Activated naive CD4-positive, alpha-beta T cell treated with anti-CD3 and anti-CD28 coated beads, Interleukin-2, amount 50 U/mL, for 16 hours (primary cell): ENCODE results near the gene ST6GALNAC5.

Experiments used
- DNase-seq: peaks from one replicate; pipeline ENCODE4 v3.0.0-alpha.2; 2020

The ST6GALNAC5 gene

DNA sequence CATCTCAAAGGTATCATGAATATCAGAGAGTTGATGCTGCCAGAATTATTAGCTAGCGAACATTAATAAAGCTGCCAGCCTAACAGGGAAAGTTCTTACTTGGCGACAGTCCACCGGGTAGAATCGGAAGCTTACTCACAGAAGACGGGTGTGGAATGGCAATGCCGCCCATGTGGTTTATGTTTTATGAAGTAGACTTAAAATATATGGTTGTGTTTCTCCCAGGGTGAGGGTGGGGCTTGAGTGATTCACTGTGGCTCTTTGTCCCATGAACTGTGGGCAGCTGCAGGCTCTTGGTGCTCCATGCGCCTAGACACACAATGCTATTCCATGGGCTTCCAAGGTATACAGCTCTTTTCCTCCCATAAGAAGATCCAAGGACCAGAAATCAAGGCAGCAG, 189.2 kb downstream of the ST6GALNAC5 start:
- no peak for DNase-seq

DNA sequence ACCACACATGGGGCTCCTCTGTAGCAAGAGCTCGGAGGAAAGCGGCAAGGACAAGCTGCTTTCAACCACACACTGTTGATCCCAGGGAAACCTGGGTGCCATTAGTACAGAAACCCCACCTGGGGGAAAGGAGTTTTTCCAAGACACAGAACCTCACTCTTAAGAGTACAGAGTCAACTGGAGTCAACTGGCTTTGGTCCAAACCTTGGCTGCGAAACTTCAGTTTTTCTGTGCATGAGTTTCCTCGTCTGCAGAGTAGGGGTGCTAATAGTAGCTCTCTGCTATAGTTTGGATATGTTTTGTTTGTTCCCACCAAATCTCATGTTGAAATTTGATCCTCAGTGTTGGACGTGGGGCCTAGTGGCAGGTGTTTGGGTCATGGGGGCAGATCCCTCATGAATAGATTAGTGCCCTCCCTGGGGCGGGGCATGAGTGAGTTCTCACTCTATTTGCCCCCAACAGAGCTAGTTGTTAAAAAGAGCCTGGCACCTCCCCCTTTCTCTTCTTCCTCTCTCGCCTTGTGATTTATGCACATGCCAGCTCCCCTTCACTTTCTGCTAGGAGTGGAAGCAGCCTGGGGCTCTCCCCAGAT, 190.8 kb downstream of the ST6GALNAC5 start:
- no peak for DNase-seq

DNA sequence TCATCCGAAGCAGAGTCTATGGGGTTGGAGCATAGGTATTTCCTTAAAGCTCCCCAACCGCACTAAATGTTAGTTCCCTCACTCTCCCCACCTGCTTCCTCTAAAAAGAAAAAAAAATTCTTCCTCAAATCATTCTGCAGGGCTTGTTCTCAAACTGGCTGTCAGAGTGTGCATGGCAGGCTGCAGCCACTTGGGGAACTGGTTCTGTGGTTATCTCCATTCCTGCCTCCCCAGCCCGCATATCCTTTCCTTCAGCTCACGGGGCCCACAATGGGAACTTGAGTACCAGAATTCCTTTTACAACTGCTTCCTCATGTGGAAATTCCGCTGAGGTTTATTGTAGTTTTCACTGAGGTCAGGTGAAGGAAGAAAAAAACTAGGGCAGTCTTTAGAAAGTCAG, 192.7 kb downstream of the ST6GALNAC5 start:
- no peak for DNase-seq

DNA sequence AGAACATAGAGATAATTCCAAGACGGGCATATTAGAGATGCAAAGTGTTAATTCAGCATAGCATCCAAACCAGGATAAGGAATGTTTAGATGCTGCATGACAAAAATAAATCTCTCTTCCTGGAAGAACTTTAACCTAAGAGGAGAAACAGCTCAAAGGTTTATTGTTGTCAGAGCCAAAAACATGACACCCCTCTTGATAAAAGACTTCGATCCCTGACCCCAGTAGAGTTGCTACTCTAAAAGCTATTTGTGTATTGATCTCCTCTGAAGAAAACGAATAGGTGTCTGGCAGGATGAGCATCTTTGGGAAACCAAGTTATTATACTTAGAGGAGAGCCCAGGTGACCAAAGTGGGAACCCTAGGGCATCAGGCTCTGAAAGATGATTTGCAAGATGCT, 193.9 kb downstream of the ST6GALNAC5 start:
- DNase-seq, result no peak

DNA sequence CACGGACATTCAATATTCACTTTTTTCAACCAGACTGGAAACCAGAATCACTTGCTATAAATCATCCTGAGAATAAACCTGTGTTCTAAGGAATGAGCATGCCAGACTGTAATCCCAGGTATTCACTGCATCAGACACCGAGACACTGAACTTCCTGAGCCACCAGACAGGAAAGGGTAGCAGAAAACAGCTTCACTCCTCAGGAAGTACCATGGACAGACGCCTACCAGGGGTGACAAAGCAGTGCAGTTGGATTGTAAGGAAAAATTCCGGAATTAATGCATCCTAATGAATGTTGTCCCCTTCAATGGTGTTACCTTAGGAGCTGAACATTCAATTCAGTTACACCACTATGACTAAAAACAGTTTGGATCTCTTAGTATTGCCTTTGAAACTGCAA, 195.8 kb downstream of the ST6GALNAC5 start:
- no peak for DNase-seq

DNA sequence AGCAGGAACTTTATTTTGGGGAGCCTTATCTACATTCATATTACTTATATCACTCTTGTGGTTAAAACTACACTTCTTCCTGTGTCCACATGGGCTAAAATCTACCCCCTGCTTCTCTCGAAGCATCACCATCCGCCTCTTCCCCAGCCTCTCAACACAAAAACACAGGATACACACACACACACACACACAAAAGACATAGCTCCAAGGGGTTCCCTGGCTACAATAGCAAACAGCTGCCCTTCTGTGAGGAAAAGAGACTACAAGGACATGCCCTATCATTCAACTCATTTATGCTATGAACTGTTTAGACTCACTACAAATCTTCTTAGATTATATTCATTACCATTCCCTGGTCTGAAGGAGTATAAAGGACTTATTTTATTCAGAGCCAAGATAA, 197.0 kb downstream of the ST6GALNAC5 start:
- DNase-seq, result no peak

DNA sequence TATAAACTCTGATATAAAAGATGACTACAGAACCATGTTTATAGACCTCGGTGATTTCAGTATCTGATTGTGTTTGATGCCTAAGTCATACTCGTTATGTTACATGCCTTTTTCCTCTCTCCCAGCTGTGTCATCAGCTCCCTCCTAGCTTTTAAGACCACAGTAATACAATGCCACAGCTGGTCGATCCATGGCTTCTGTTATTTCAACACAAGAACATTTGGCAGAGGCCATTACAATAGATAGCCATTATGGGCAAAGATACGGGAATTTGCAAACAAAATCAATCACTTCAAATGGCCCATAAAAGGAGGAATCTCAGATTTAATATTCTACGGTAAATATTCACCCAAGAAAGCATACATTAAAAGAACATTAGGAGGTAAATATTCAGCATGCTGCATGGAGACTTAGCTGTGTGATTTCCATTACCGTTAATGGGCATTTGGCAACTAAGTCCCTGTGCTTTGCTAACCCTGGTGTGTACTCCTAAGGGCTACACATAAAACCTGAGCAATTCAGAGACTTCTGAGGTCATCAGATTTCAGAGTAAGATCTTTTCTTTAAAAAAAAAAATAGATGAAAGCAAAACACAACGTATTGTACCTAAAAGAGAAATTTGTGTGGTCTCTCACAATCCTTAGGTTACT, 198.5 kb downstream of the ST6GALNAC5 start:
- DNase-seq, result no peak

DNA sequence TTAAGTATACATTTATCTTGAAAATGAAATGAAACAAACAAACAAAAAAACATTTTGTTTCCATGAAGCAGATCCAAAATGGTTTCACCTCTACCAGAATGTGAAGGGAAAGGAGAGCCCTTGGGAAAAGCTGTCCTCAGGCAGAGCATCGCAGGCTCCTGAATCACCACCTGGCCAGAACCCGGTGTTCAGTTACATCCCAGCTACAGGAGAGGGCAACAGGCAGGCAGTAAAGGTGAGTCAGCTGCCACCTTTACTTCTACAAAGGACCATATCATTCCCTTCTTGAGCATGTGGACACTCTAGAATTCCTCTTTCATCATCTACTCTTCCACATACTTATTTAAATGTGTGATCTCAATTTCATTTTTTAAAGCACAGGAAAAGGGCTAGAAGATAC, 200.7 kb downstream of the ST6GALNAC5 start:
- DNase-seq, result no peak

DNA sequence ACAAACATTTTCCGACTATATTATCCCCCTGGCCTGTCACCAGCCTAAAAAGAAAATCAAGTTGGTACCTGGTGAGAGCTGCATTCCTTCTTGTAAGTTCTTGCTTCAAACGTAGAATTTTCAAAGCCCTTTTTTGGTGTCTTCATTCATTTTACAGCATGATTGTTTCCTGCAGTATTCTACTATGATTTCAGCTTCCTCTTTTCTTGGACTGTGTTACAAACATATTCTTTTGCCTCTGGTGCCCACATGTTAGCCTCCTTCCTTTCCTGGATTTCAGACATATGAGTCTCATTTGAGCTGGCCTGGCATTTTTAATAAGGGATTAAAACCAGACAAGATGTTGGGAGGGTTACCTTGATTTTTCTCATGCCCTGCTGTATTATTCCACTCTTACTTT, 209.5 kb downstream of the ST6GALNAC5 start:
- no peak for DNase-seq

DNA sequence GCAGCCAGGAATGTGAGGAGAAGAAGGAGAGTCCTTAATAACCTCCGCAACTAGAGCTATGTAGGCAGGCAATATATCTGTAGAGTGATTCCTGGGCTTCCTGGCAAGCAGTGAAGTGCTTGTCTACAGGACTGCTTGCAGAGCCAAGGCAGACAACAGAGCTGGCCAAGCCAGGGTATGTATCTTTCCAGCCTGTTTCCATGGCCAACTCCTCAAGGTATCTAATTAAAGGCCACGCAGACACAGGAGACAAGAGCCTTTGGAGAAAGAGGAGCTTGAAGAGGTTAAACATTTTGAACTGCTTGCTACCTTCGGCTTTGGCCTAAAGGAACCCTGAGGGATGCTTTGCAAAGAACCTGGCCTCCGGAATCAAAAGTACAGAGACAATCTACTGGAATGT, 214.6 kb downstream of the ST6GALNAC5 start:
- no peak for DNase-seq

DNA sequence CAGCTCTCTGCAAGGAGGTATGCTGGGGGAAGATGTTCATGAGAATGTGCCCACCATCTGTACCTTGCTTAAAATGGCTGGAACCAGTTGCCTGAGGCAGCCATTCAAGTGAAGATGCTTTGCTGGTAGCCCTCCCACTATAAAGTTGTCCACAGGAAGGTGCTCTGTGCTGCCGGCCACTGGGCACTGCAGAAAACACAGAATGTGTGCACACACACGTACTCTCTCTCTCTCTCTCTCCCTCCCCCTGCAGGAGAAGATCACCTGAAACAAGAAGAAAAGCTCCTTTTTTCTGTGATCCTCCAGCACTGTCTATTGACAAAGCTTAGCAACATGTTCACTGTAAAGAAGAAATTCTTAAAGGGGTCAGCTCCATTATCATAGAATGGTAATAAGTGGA, 217.2 kb downstream of the ST6GALNAC5 start:
- no peak for DNase-seq

DNA sequence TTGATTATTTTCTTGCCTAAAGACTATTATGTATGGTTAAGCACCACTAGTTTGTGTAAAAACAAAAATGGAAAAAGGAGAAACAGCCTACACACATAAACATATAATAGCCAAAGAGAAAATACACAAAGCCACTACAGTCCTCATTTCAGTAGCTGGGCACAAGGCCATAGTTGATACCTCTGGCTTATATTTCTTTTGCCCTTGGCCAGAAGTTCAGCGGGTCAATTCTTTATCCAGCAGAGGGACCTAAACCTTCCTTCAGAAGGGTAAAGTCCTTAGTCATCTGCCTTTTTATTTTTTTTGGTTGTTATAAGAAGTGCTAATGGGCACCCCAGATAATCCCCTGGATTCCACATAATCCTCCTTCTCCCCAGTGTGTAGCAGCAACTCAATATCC, 217.8 kb downstream of the ST6GALNAC5 start:
- no peak for DNase-seq

DNA sequence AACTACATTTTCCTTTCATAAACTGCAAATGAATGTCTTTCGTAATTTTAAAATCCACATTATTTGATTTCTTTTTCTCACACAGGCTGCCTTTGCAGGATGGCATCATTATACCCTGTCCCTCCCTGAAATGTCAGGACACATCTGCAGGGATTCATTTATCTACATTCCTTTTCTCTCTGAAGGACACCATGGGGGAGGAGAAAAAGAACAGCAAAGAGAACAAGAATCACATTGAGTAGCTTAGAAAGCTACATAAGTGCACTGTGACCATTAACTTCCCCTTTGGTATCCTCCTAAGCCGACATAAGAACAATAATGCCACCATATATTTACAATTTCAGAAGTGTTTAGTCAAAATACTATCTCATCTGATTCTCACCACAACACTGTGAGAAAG, 222.5 kb downstream of the ST6GALNAC5 start:
- DNase-seq, result no peak

DNA sequence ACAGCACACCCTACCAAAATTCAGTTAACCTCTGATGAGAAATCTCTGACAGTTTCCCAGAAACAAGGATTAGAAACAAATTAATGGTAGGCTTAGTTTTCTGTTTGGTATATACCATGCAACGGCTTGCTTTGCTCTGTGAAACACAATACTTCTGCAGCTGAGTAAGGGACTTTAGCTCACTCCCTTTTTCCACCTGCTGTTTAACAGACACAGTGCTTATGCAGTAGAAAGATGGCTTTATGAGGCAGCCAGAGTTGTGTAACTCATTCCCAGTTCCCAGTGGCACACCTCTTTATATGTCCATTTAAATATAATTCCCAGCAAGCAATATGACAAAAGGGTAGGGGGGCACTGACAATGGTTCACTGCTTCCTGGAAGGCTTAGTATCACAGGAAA, 228.0 kb downstream of the ST6GALNAC5 start:
- DNase-seq, result no peak

DNA sequence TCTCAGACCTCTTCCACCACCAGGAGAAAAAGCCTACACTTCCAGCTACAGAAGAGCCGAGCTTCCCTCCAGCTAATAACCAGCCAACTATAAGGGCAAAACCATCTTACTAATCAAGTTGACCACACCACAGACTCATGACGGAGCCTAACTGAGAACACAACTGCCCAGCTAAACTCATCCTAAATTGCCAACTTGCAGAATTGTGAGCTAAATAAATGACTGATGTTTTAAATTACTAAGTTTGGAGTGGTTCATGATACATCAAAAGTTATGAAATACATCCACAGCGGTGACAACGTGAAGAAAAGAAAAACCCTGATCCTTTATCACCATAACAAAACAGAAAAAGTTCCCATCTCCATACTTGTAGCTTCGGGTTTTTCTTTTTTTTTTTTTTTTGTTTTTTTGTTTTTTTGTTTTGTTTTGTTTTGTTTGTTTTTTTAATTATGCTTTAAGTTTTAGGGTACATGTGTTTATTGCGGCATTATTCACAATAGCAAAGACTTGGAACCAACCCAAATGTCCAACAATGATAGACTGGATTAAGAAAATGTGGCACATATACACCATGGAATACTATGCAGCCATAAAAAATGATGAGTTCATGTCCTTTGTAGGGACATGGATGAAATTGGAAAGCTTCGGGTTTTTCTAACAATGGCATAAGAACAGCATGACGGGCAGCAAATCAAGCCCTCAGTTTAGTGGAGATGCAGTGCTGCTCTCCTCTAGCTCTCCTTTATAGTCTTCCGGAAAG, 229.4 kb downstream of the ST6GALNAC5 start:
- no peak for DNase-seq

DNA sequence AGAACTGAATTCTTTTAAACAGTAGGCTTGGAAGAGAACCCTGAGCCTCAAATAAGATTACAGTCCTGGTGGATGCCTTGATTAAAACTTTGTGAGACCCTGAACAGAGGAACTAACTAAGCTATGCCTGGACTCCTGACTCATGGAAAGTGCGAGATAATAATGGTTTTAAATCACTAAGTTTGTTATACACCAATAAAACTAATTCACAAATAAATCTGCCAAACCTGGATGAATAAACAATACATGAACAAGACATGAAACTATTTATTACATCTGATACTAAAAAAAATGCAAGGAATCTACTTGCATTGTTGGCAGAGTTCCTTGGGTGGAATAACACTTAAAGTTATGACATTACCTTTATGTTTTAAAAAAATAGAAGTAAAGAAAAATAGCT, 233.6 kb downstream of the ST6GALNAC5 start:
- DNase-seq, result no peak

DNA sequence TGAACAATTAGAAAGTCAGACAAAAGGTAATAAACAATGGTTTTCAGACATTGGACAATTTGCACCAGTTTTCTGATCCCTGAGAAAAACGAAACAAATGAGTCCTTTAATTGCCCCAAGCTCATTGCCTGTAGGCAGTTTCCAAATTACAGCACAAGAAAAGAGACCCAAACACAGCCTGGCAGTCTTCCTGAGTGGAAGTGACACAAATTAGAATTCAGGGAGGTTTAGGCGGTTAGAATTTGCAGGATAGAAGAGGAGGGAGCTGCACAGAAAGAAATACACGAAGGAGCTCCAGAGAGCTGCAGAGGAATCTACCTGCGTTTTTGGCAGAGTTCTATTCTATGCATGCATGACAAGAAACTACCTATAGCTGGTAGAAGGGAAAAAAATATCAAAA, 236.2 kb downstream of the ST6GALNAC5 start:
- no peak for DNase-seq

DNA sequence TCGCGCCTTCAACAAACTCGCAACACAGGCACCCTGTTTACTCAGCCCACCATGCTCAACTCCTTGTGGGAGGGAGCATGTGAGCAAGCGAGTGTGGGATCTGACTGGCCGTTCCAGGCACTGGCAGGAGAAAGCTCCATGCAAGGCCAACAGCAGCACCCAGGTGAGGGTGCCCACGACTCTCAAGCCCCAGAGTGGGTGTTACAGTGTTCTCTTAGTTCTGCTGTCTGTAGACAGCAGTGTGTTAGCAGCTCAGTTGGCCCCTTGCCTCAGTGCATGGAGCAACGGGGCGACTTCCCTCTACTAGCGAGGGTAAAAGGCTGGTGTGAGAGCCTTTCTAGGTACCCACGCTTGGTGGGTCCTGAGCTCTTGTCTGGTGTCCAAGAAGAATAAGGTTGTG, 237.4 kb downstream of the ST6GALNAC5 start:
- no peak for DNase-seq
